ENCODE results near the gene LTBP1.

The LTBP1 gene

GRCh38 chr2:33111002-33111446, 164.3 kb downstream of the LTBP1 start:
- Histone ChIP-seq H3K27me3 (ENCODE audit: control insufficient read depth in 1 of 2, insufficient read depth in 2 of 2, low read length in 2 of 2) (no peaks in the 10 kb centered on the region), H3K9me3 (ENCODE audit: low read length) (no peaks in the 10 kb centered on the region), H3K27ac (ENCODE audit: low read depth, low read length) (no peak overlapping the region)

GRCh38 chr2:33115196-33115595, 168.4 kb downstream of the LTBP1 start:
- H3K9ac ChIP-seq (ENCODE audit: low read length) = no peak overlapping the region
- H3K9me3 ChIP-seq (ENCODE audit: low read length) = no peaks in the 10 kb centered on the region
- H3K27ac ChIP-seq (ENCODE audit: low read depth, low read length) = no peak overlapping the region
- H3K36me3 ChIP-seq (ENCODE audit: insufficient read depth, low read length) = no peaks in the 10 kb centered on the region
- peaks cover 10% of the 10 kb centered on the region for H3K4me1 ChIP-seq (ENCODE audit: insufficient read depth, low read length)
- H3K4me3 ChIP-seq (ENCODE audit: low read depth in 1 of 2, low read length in 2 of 2) = no peak overlapping the region
- no peaks in the 10 kb centered on the region for H3K27me3 ChIP-seq (ENCODE audit: control insufficient read depth in 1 of 2, insufficient read depth in 2 of 2, low read length in 2 of 2)

More at GRCh38 chr2:33111002-33111446, 164.3 kb downstream of the LTBP1 start:
- no peak overlapping the region for H3K9ac ChIP-seq (ENCODE audit: low read length)
- no peaks in the 10 kb centered on the region for H3K4me1 ChIP-seq (ENCODE audit: insufficient read depth, low read length)
- H3K36me3 ChIP-seq (ENCODE audit: insufficient read depth, low read length) = no peaks in the 10 kb centered on the region
- H3K4me3 ChIP-seq (ENCODE audit: low read depth in 1 of 2, low read length in 2 of 2) = no peak overlapping the region

GRCh38 chr2:33115728-33116127, 169.0 kb downstream of the LTBP1 start:
- Histone ChIP-seq H3K4me1 (ENCODE audit: insufficient read depth, low read length) (peaks cover 10% of the 10 kb centered on the region), H3K9me3 (ENCODE audit: low read length) (no peaks in the 10 kb centered on the region), H3K27ac (ENCODE audit: low read depth, low read length) (no peak overlapping the region), H3K27me3 (ENCODE audit: control insufficient read depth in 1 of 2, insufficient read depth in 2 of 2, low read length in 2 of 2) (no peaks in the 10 kb centered on the region), H3K4me3 (ENCODE audit: low read depth in 1 of 2, low read length in 2 of 2) (no peak overlapping the region), H3K36me3 (ENCODE audit: insufficient read depth, low read length) (no peaks in the 10 kb centered on the region), H3K9ac (ENCODE audit: low read length) (no peak overlapping the region)

GRCh38 chr2:33116799-33117198, 170.0 kb downstream of the LTBP1 start:
- Histone ChIP-seq H3K36me3 (ENCODE audit: insufficient read depth, low read length) (no peaks in the 10 kb centered on the region), H3K9ac (ENCODE audit: low read length) (no peak overlapping the region), H3K4me3 (ENCODE audit: low read depth in 1 of 2, low read length in 2 of 2) (no peak overlapping the region), H3K4me1 (ENCODE audit: insufficient read depth, low read length) (peaks cover 10% of the 10 kb centered on the region), H3K9me3 (ENCODE audit: low read length) (no peaks in the 10 kb centered on the region), H3K27me3 (ENCODE audit: control insufficient read depth in 1 of 2, insufficient read depth in 2 of 2, low read length in 2 of 2) (no peaks in the 10 kb centered on the region), H3K27ac (ENCODE audit: low read depth, low read length) (no peak overlapping the region)

- peaks cover 10% of the 10 kb centered on the region for H3K4me1 ChIP-seq (ENCODE audit: insufficient read depth, low read length)
- H3K27ac ChIP-seq (ENCODE audit: low read depth, low read length) = no peak overlapping the region
- no peak overlapping the region for H3K9ac ChIP-seq (ENCODE audit: low read length)
- no peaks in the 10 kb centered on the region for H3K9me3 ChIP-seq (ENCODE audit: low read length)
- no peak overlapping the region for H3K4me3 ChIP-seq (ENCODE audit: low read depth in 1 of 2, low read length in 2 of 2)
- no peaks in the 10 kb centered on the region for H3K27me3 ChIP-seq (ENCODE audit: control insufficient read depth in 1 of 2, insufficient read depth in 2 of 2, low read length in 2 of 2)
- H3K36me3 ChIP-seq (ENCODE audit: insufficient read depth, low read length) = no peaks in the 10 kb centered on the region
These were observed 171.9 kb downstream of the LTBP1 start for GRCh38 chr2:33118651-33119050.

GRCh38 chr2:33121416-33121815, 174.7 kb downstream of the LTBP1 start:
- Histone ChIP-seq H3K9me3 (ENCODE audit: low read length) (no peaks in the 10 kb centered on the region), H3K27me3 (ENCODE audit: control insufficient read depth in 1 of 2, insufficient read depth in 2 of 2, low read length in 2 of 2) (no peaks in the 10 kb centered on the region), H3K27ac (ENCODE audit: low read depth, low read length) (no peak overlapping the region), H3K4me3 (ENCODE audit: low read depth in 1 of 2, low read length in 2 of 2) (no peak overlapping the region), H3K4me1 (ENCODE audit: insufficient read depth, low read length) (peaks cover 10% of the 10 kb centered on the region), H3K9ac (ENCODE audit: low read length) (no peak overlapping the region), H3K36me3 (ENCODE audit: insufficient read depth, low read length) (no peaks in the 10 kb centered on the region)

- Histone ChIP-seq H3K9ac (ENCODE audit: low read length) (no peak overlapping the region), H3K27ac (ENCODE audit: low read depth, low read length) (no peak overlapping the region), H3K27me3 (ENCODE audit: control insufficient read depth in 1 of 2, insufficient read depth in 2 of 2, low read length in 2 of 2) (no peaks in the 10 kb centered on the region), H3K4me3 (ENCODE audit: low read depth in 1 of 2, low read length in 2 of 2) (no peak overlapping the region), H3K36me3 (ENCODE audit: insufficient read depth, low read length) (no peaks in the 10 kb centered on the region), H3K9me3 (ENCODE audit: low read length) (no peaks in the 10 kb centered on the region), H3K4me1 (ENCODE audit: insufficient read depth, low read length) (peaks cover 7% of the 10 kb centered on the region)
These were observed 175.2 kb downstream of the LTBP1 start for GRCh38 chr2:33121925-33122324.

GRCh38 chr2:33122726-33123125, 176.0 kb downstream of the LTBP1 start:
- Histone ChIP-seq H3K9ac (ENCODE audit: low read length) (no peak overlapping the region), H3K27me3 (ENCODE audit: control insufficient read depth in 1 of 2, insufficient read depth in 2 of 2, low read length in 2 of 2) (no peaks in the 10 kb centered on the region), H3K27ac (ENCODE audit: low read depth, low read length) (no peak overlapping the region), H3K36me3 (ENCODE audit: insufficient read depth, low read length) (no peaks in the 10 kb centered on the region), H3K4me1 (ENCODE audit: insufficient read depth, low read length) (no peaks in the 10 kb centered on the region), H3K4me3 (ENCODE audit: low read depth in 1 of 2, low read length in 2 of 2) (no peak overlapping the region), H3K9me3 (ENCODE audit: low read length) (no peaks in the 10 kb centered on the region)

- Histone ChIP-seq H3K27ac (ENCODE audit: low read depth, low read length) (no peak overlapping the region), H3K9ac (ENCODE audit: low read length) (no peak overlapping the region), H3K4me3 (ENCODE audit: low read depth in 1 of 2, low read length in 2 of 2) (no peak overlapping the region), H3K27me3 (ENCODE audit: control insufficient read depth in 1 of 2, insufficient read depth in 2 of 2, low read length in 2 of 2) (no peaks in the 10 kb centered on the region), H3K36me3 (ENCODE audit: insufficient read depth, low read length) (no peaks in the 10 kb centered on the region), H3K4me1 (ENCODE audit: insufficient read depth, low read length) (no peaks in the 10 kb centered on the region), H3K9me3 (ENCODE audit: low read length) (no peaks in the 10 kb centered on the region)
These were observed 176.5 kb downstream of the LTBP1 start for GRCh38 chr2:33123216-33123615.

GRCh38 chr2:33126552-33126951, 179.8 kb downstream of the LTBP1 start:
- Histone ChIP-seq H3K27me3 (ENCODE audit: control insufficient read depth in 1 of 2, insufficient read depth in 2 of 2, low read length in 2 of 2) (no peaks in the 10 kb centered on the region), H3K4me3 (ENCODE audit: low read depth in 1 of 2, low read length in 2 of 2) (no peak overlapping the region), H3K36me3 (ENCODE audit: insufficient read depth, low read length) (no peaks in the 10 kb centered on the region), H3K9me3 (ENCODE audit: low read length) (no peaks in the 10 kb centered on the region), H3K27ac (ENCODE audit: low read depth, low read length) (no peak overlapping the region), H3K9ac (ENCODE audit: low read length) (no peak overlapping the region), H3K4me1 (ENCODE audit: insufficient read depth, low read length) (peaks cover 16% of the 10 kb centered on the region)

GRCh38 chr2:33126958-33127357, 180.2 kb downstream of the LTBP1 start:
- Histone ChIP-seq H3K36me3 (ENCODE audit: insufficient read depth, low read length) (no peaks in the 10 kb centered on the region), H3K27me3 (ENCODE audit: control insufficient read depth in 1 of 2, insufficient read depth in 2 of 2, low read length in 2 of 2) (no peaks in the 10 kb centered on the region), H3K4me3 (ENCODE audit: low read depth in 1 of 2, low read length in 2 of 2) (no peak overlapping the region), H3K27ac (ENCODE audit: low read depth, low read length) (no peak overlapping the region), H3K9ac (ENCODE audit: low read length) (no peak overlapping the region), H3K4me1 (ENCODE audit: insufficient read depth, low read length) (peaks cover 20% of the 10 kb centered on the region), H3K9me3 (ENCODE audit: low read length) (no peaks in the 10 kb centered on the region)

- no peaks in the 10 kb centered on the region for H3K9me3 ChIP-seq (ENCODE audit: low read length)
- no peaks in the 10 kb centered on the region for H3K36me3 ChIP-seq (ENCODE audit: insufficient read depth, low read length)
- H3K27me3 ChIP-seq (ENCODE audit: control insufficient read depth in 1 of 2, insufficient read depth in 2 of 2, low read length in 2 of 2) = no peaks in the 10 kb centered on the region
- no peak overlapping the region for H3K4me3 ChIP-seq (ENCODE audit: low read depth in 1 of 2, low read length in 2 of 2)
- peaks cover 41% of the 10 kb centered on the region for H3K4me1 ChIP-seq (ENCODE audit: insufficient read depth, low read length)
- no peak overlapping the region for H3K9ac ChIP-seq (ENCODE audit: low read length)
- peak overlapping the region; percentile 37 for H3K27ac ChIP-seq (ENCODE audit: low read depth, low read length)
These were observed 182.7 kb downstream of the LTBP1 start for GRCh38 chr2:33129263-33130053.

Data from muscle layer of colon (tissue), 2 donors.